GM12801 (cell line): ENCODE data around the gene SMU1.

ENCODE experiments used
- TF ChIP-seq, protein P1 (sequence below): IDR thresholded peaks from one replicate; pipeline ENCODE4 v1.5.1; 2011; ENCODE audit warnings: control low read depth; ENCODE audit not compliant: insufficient read length; ENCODE audit errors: extremely low read depth

Gene SMU1

DNA sequence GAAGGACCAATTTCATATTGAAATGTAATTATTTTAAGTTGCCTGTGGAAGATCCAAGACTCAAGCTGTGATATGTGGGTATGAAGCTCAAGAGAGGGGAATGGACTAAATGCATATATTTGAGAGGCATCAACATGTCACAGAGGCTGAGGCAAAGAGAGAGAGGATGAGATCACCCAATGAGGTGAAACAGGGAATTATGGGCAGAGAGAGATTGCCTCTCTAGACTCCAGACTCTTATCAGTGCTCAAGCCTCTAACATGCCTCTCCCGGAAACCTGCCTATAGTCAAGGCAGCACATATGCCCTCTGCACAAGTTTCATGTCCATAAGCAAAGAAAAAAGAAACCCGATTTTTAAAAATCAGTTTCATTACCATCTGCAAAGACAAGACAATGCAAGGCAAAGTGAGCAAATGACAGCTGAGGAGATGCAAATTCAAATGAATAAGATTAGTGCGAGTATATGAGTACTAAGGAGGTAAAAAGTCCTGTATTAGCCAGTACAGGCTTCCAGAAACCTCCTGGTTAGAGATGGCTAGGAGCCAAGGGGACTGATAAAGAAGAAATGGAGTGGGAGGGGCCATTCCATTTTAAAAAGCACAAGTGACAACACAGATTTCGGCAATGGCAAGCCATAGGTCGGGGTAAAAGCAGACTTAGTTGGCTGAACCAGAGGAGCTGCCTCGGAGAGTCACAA lies 84.4 kb downstream of the SMU1 start:
- TF ChIP-seq, protein P1, sequence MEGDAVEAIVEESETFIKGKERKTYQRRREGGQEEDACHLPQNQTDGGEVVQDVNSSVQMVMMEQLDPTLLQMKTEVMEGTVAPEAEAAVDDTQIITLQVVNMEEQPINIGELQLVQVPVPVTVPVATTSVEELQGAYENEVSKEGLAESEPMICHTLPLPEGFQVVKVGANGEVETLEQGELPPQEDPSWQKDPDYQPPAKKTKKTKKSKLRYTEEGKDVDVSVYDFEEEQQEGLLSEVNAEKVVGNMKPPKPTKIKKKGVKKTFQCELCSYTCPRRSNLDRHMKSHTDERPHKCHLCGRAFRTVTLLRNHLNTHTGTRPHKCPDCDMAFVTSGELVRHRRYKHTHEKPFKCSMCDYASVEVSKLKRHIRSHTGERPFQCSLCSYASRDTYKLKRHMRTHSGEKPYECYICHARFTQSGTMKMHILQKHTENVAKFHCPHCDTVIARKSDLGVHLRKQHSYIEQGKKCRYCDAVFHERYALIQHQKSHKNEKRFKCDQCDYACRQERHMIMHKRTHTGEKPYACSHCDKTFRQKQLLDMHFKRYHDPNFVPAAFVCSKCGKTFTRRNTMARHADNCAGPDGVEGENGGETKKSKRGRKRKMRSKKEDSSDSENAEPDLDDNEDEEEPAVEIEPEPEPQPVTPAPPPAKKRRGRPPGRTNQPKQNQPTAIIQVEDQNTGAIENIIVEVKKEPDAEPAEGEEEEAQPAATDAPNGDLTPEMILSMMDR, result no peak
